H1 (cell line): ENCODE data around the gene SNX30. TPM values are rescaled to one million over a fixed set of nuclear protein-coding genes. Genes with fewer than 3 reads are reported as not detected.
A peak's percentile ranks its signal among the peaks of the same experiment; 100 is the strongest.

Source experiments
- CTCF ChIA-PET: fragments of 300-600 bp; sonication (Branson Sonifier 250); formaldehyde crosslinking; loops from one replicate; lab custom pipeline; 2021; ENCODE audit not compliant: partially characterized antibody; lab: Charles Lee
- POLR2A ChIA-PET: fragments of 300-600 bp; sonication (Branson Sonifier 250); formaldehyde crosslinking; loops from one replicate; lab custom pipeline; 2021; ENCODE audit warnings: inconsistent platforms; ENCODE audit not compliant: partially characterized antibody; lab: Charles Lee
- DNase-seq, 2 experiments: peaks; one replicate each; pipeline versions ENCODE4 v3.0.0 to v3.0.0-alpha.2; 2010 to 2022; ENCODE audit warnings: low spot score in 2 of 2, low read depth in 1 of 2, mixed read lengths in 1 of 2
- FAIRE-seq: peaks from 2 replicates; lab custom pipeline; 2011; peaks lifted over from hg19 to GRCh38; lab: Jason Lieb, UNC
- H2AFZ ChIP-seq: 2 replicates; pipeline ENCODE4 v1.8.1; 2012; ENCODE audit warnings: low read length, inconsistent platforms
- H2AK5ac ChIP-seq: 2 replicates; pipeline ENCODE4 v1.6.1; 2013; ENCODE audit warnings: low read depth, low read length
- H2BK120ac ChIP-seq: replicated peaks from 2 replicates; pipeline ENCODE3; 2013; ENCODE audit warnings: low read depth, low read length, inconsistent platforms
- H2BK12ac ChIP-seq: 2 replicates; pipeline ENCODE4 v1.6.1; 2013; ENCODE audit warnings: low read depth, low read length
- H2BK15ac ChIP-seq: 2 replicates; pipeline ENCODE4 v1.6.1; 2013; ENCODE audit warnings: low read length
- H2BK20ac ChIP-seq: 2 replicates; pipeline ENCODE4 v1.6.1; 2013; ENCODE audit warnings: low read length
- H2BK5ac ChIP-seq: 2 replicates; pipeline ENCODE4 v1.6.1; 2013; ENCODE audit warnings: low read depth, low read length
- H3K14ac ChIP-seq: 2 replicates; pipeline ENCODE4 v1.6.1; 2013; ENCODE audit warnings: inconsistent platforms; ENCODE audit not compliant: insufficient read length
- H3K18ac ChIP-seq: 2 replicates; pipeline ENCODE4 v1.6.1; 2013; ENCODE audit warnings: low read length; ENCODE audit errors: extremely low read depth
- H3K23ac ChIP-seq: 2 replicates; pipeline ENCODE4 v1.6.1; 2013; ENCODE audit warnings: inconsistent platforms; ENCODE audit not compliant: insufficient read length
- H3K23me2 ChIP-seq: 2 replicates; pipeline ENCODE4 v1.6.1; 2013; ENCODE audit warnings: low read depth, low read length
- H3K27ac ChIP-seq: 2 replicates; pipeline ENCODE4 v1.6.1; 2011; ENCODE audit warnings: low read depth, low read length, inconsistent platforms
- H3K27me3 ChIP-seq, 4 experiments: replicated peaks in 1 of 4; 1 replicate in 1 of 4; 2 replicates in 3 of 4; pipeline versions ENCODE4 v1.6.1 to v1.8.1; 2011 to 2013; ENCODE audit warnings: low read length in 3 of 4, mild to moderate bottlenecking in 3 of 4, inconsistent platforms in 2 of 4, mixed read lengths in 2 of 4, moderate library complexity in 1 of 4; ENCODE audit not compliant: control insufficient read depth in 3 of 4, insufficient read depth in 3 of 4; ENCODE audit errors: extremely low read depth in 1 of 4
- H3K36me3 ChIP-seq, 4 experiments: 2 replicates each; pipeline versions ENCODE4 v1.6.1 to v1.8.1; 2011 to 2013; ENCODE audit warnings: mild to moderate bottlenecking in 4 of 4, low read length in 3 of 4, moderate library complexity in 2 of 4, control low read depth in 1 of 4, inconsistent platforms in 1 of 4; ENCODE audit not compliant: insufficient read depth in 4 of 4, control insufficient read depth in 2 of 4
- H3K4ac ChIP-seq: replicated peaks from 2 replicates; pipeline ENCODE3; 2013; ENCODE audit warnings: low read length, low read depth, mixed read lengths, inconsistent platforms; ENCODE audit not compliant: insufficient read length
- H3K4me1 ChIP-seq, 4 experiments: replicated peaks in 1 of 4; 1 replicate in 1 of 4; 2 replicates in 3 of 4; pipeline versions ENCODE4 v1.6.1 to v1.8.1; 2011 to 2013; ENCODE audit warnings: low read length in 3 of 4, inconsistent platforms in 2 of 4, mixed read lengths in 1 of 4; ENCODE audit not compliant: insufficient read depth in 4 of 4, control insufficient read depth in 3 of 4
- H3K4me2 ChIP-seq, 2 experiments: 2 replicates each; pipeline versions ENCODE4 v1.6.1 to v1.8.1; 2011 to 2013; ENCODE audit warnings: low read depth in 2 of 2, low read length in 2 of 2, control low read depth in 1 of 2, inconsistent platforms in 1 of 2, mild to moderate bottlenecking in 1 of 2; ENCODE audit not compliant: insufficient read depth in 1 of 2
- H3K4me3 ChIP-seq, 4 experiments: fragments of 200-600, 300-600 bp in 1 of 4; sonication (generic), shearing (Covaris generic), sonication (Bioruptor Twin) in 1 of 4; 2 replicates each; pipeline versions ENCODE4 v1.5.1 to v1.8.1; 2011 to 2016; ENCODE audit warnings: low read length in 4 of 4, low read depth in 3 of 4, control low read depth in 2 of 4, inconsistent platforms in 2 of 4, mild to moderate bottlenecking in 2 of 4, mixed read lengths in 1 of 4, moderate library complexity in 1 of 4; ENCODE audit not compliant: insufficient read depth in 2 of 4; ENCODE audit errors: extremely low read depth in 1 of 4
- H3K56ac ChIP-seq: replicated peaks from 2 replicates; pipeline ENCODE3; 2013; ENCODE audit warnings: low read depth, mild to moderate bottlenecking, mixed read lengths, low read length, inconsistent platforms; ENCODE audit not compliant: insufficient read length
- H3K79me1 ChIP-seq: 2 replicates; pipeline ENCODE4 v1.6.1; 2013; ENCODE audit warnings: low read depth, low read length, control low read depth
- H3K79me2 ChIP-seq, 2 experiments: 2 replicates each; pipeline versions ENCODE4 v1.6.1 to v1.8.1; 2012 to 2013; ENCODE audit warnings: low read length in 2 of 2, mild to moderate bottlenecking in 2 of 2, inconsistent platforms in 1 of 2; ENCODE audit not compliant: insufficient read depth in 2 of 2, control insufficient read depth in 1 of 2
- H3K9ac ChIP-seq, 4 experiments: replicated peaks in 1 of 4; 1 replicate in 1 of 4; 2 replicates in 3 of 4; pipeline versions ENCODE4 v1.6.1 to v1.8.1; 2011 to 2013; ENCODE audit warnings: low read depth in 3 of 4, low read length in 3 of 4, control low read depth in 2 of 4, mild to moderate bottlenecking in 2 of 4, moderate library complexity in 2 of 4, inconsistent platforms in 1 of 4; ENCODE audit errors: extremely low read depth in 1 of 4
- H3K9me3 ChIP-seq, 2 experiments: 2 replicates each; pipeline versions ENCODE4 v1.6.1 to v1.8.1; 2012 to 2013; ENCODE audit warnings: mild to moderate bottlenecking in 2 of 2, moderate library complexity in 2 of 2, control low read depth in 1 of 2, inconsistent platforms in 1 of 2, low read depth in 1 of 2, low read length in 1 of 2, mixed read lengths in 1 of 2; ENCODE audit not compliant: insufficient read depth in 2 of 2
- H4K20me1 ChIP-seq, 2 experiments: replicated peaks in 1 of 2; 2 replicates each; pipeline versions ENCODE3 to v1.8.1; 2011 to 2013; ENCODE audit warnings: inconsistent platforms in 2 of 2, low read length in 2 of 2, mild to moderate bottlenecking in 1 of 2; ENCODE audit not compliant: insufficient read depth in 2 of 2, control insufficient read depth in 1 of 2
- H4K5ac ChIP-seq: 2 replicates; pipeline ENCODE4 v1.6.1; 2013; ENCODE audit warnings: low read length, low read depth, mixed read lengths, inconsistent platforms; ENCODE audit not compliant: insufficient read length
- H4K8ac ChIP-seq: 2 replicates; pipeline ENCODE4 v1.8.0; 2013; ENCODE audit warnings: mild to moderate bottlenecking, moderate library complexity, low read length, inconsistent platforms; ENCODE audit not compliant: insufficient read depth; ENCODE audit errors: extremely low read depth
- H4K91ac ChIP-seq: replicated peaks from 2 replicates; pipeline ENCODE3; 2013; ENCODE audit warnings: low read length, mixed read lengths, inconsistent platforms; ENCODE audit not compliant: insufficient read length
- E2F6 ChIP-seq: IDR thresholded peaks from 2 replicates; pipeline ENCODE4 v1.6.1; 2012; ENCODE audit warnings: inconsistent platforms
- MAX ChIP-seq: IDR thresholded peaks from 2 replicates; pipeline ENCODE4 v1.6.1; 2012; ENCODE audit warnings: inconsistent platforms
- SAP30 ChIP-seq: fragments of 300-600 bp; sonication (generic); IDR thresholded peaks from 2 replicates; pipeline ENCODE4 v1.7.1; 2012; ENCODE audit warnings: low read length, moderate library complexity, mild to moderate bottlenecking, inconsistent platforms; ENCODE audit not compliant: insufficient read depth, insufficient replicate concordance
- WGBS, 2 experiments: shearing (Covaris generic) in 1 of 2; methylation state at CpG; one replicate each; pipeline versions ENCODE4 v1.1.6 to v1.1.7; 2013 to 2015; ENCODE audit warnings: low lambda C conversion rate in 2 of 2, mixed read lengths in 2 of 2, inconsistent platforms in 1 of 2, low coverage in 1 of 2, missing lambda C conversion rate in 1 of 2; ENCODE audit not compliant: insufficient replicate concordance in 2 of 2, insufficient coverage in 1 of 2, insufficient read length in 1 of 2; ENCODE audit errors: extremely low coverage in 1 of 2, missing lambda C conversion rate in 1 of 2; 5-methylcytosine and 5-hydroxymethylcytosine counted together
- polyA plus RNA-seq, 7 experiments: library from polyadenylated mRNA; depleted of rRNA in 3 of 7; stranded (reverse) in 5 of 7; unstranded in 2 of 7; fragments of >200 nt in 5 of 7; fragments of 200-250 nt in 2 of 7; gene quantifications; 1 replicate in 5 of 7; 2 replicates in 1 of 7; 4 replicates in 1 of 7; pipeline versions ENCODE4 v1.2.1 to v1.2.3, GENCODE V29; 2011 to 2013; ENCODE audit warnings: missing spikeins in 2 of 7, mixed read lengths in 2 of 7
- total RNA-seq: library from RNA; stranded (reverse); fragmentation: NEBNext Ultra II Directional; extraction: Animal tissue kit (Norgen Biotek cat#: 25700); gene quantifications from 2 replicates; pipeline ENCODE4 v1.2.1, GENCODE V29; 2021

The SNX30 gene
- total and polyA plus RNA-seq, 2 of the 8 experiments (the other 6 are each of a cell fraction or from before 2014, with no cell fraction given), result 4.0 to 12.2 TPM

- H2AFZ ChIP-seq, result no peak overlapping the region
- DNase-seq (no peak), FAIRE-seq (no peak)
- no peak for TF ChIP-seq E2F6
- TF ChIP-seq MAX, result 0 out of 2 replicates have a peak, but pooled peaks have one; percentile 22
- no peak for TF ChIP-seq SAP30
- no peak overlapping the region for H3K4ac ChIP-seq
- H4K5ac ChIP-seq, result no peak overlapping the region
- CTCF ChIA-PET, result interaction anchor here (0.6 to 2.4 kb wide), 5 partner anchors 9 to 23 kb away, joined by 3 to 12 read pairs (median 5); no protein-coding TSS in a partner anchor
- H3K9ac ChIP-seq, result no peak overlapping the region
- H3K23me2 ChIP-seq, result peaks cover 8% of the 10 kb centered on the region; the same call in 1 of the 2 replicates
- POLR2A ChIA-PET, result no interaction called here
- 56% methylated on average over 3 of the region's 3 CpGs; no CpG with 5 or more reads in 1 of the 2 experiments for WGBS, 2 experiments
- H3K18ac ChIP-seq, result no peak overlapping the region
- no peak overlapping the region for H4K91ac ChIP-seq
- H4K20me1 ChIP-seq, result no peaks in the 10 kb centered on the region
- no peaks in the 10 kb centered on the region for H3K27me3 ChIP-seq
- no peak overlapping the region for H3K23ac ChIP-seq
- peaks cover 0 to 2% (median 0%) of the 10 kb centered on the region in 4 experiments; a peak in 1 of 8 replicates for H3K36me3 ChIP-seq
- no peak overlapping the region for H3K4me2 ChIP-seq
- H3K79me1 ChIP-seq, result peaks cover 2% of the 10 kb centered on the region; the same call in 1 of the 2 replicates
- no peak overlapping the region for H2BK5ac ChIP-seq
- no peak overlapping the region for H4K8ac ChIP-seq
- H3K14ac ChIP-seq, result no peak overlapping the region
- no peak overlapping the region for H3K27ac ChIP-seq
- H2AK5ac ChIP-seq, result no peak overlapping the region
- no peak overlapping the region for H2BK12ac ChIP-seq
- no peaks in the 10 kb centered on the region for H3K9me3 ChIP-seq
- no peak overlapping the region for H2BK120ac ChIP-seq
- H2BK20ac ChIP-seq, result no peak overlapping the region
- H3K4me3 ChIP-seq, result no peak overlapping the region
- H3K56ac ChIP-seq, result no peak overlapping the region
- H3K4me1 ChIP-seq, result peaks cover 0 to 3% (median 1%) of the 10 kb centered on the region in 4 experiments; a peak in 2 of 7 replicates
- no peak overlapping the region for H2BK15ac ChIP-seq
- no peaks in the 10 kb centered on the region for H3K79me2 ChIP-seq
These were observed 113.8 kb downstream of the SNX30 start for GRCh38 chr9:112864403-112864802.
